Tibial artery (tissue), 4 donors: ENCODE measurements around the gene LIMD2.

Experiments used
- DNase-seq, 2 donors: peaks; one replicate each; pipeline ENCODE4 v3.0.0-alpha.2; 2019
- H3K27ac ChIP-seq, 2 donors: fragments of 200-600 bp; sonication (generic) in 1 of 2; 1 replicate in 1 of 2; 2 replicates in 1 of 2; pipeline ENCODE4 v1.5.1; 2018 to 2019; ENCODE audit warnings: mild to moderate bottlenecking in 1 of 2
- H3K27me3 ChIP-seq, 2 donors: fragments of 200-600 bp; sonication (generic) in 1 of 2; one replicate each; pipeline versions ENCODE4 v1.5.1 to v1.6.0; 2016 to 2019
- H3K36me3 ChIP-seq, 3 donors: fragments of 200-600 bp; sonication (generic) in 2 of 3; one replicate each; pipeline ENCODE4 v1.5.1; 2016 to 2019; ENCODE audit warnings: mild to moderate bottlenecking in 2 of 3
- H3K4me1 ChIP-seq, 4 donors: fragments of 200-600 bp; sonication (generic) in 2 of 4; 1 replicate in 3 of 4; 2 replicates in 1 of 4; pipeline ENCODE4 v1.5.1; 2016 to 2019
- H3K4me3 ChIP-seq, 2 donors: fragments of 200-600 bp; sonication (generic) in 1 of 2; 1 replicate in 1 of 2; 2 replicates in 1 of 2; pipeline ENCODE4 v1.5.1; 2018 to 2019; ENCODE audit warnings: mild to moderate bottlenecking in 2 of 2
- H3K9me3 ChIP-seq, 3 donors: fragments of 200-600 bp; sonication (generic) in 1 of 3; one replicate each; pipeline ENCODE4 v1.5.1; 2016 to 2019
- intact Hi-C: fragments of 100-400 bp; cut with DNase I; formaldehyde crosslinking; loops from one replicate; pipeline ENCODE4 v1.15.0; 2023; ENCODE audit warnings: low total_unique reads
- TF ChIP-seq, protein P1 (sequence below), 2 experiments: fragments of 200-600 bp in 1 of 2; fragments of 450-650 bp in 1 of 2; IDR thresholded peaks; one replicate each; pipeline ENCODE4 v1.5.1; 2017 to 2019; ENCODE audit warnings: antibody characterized with exemption in 2 of 2, mild to moderate bottlenecking in 1 of 2, moderate library complexity in 1 of 2

The LIMD2 gene

DNA sequence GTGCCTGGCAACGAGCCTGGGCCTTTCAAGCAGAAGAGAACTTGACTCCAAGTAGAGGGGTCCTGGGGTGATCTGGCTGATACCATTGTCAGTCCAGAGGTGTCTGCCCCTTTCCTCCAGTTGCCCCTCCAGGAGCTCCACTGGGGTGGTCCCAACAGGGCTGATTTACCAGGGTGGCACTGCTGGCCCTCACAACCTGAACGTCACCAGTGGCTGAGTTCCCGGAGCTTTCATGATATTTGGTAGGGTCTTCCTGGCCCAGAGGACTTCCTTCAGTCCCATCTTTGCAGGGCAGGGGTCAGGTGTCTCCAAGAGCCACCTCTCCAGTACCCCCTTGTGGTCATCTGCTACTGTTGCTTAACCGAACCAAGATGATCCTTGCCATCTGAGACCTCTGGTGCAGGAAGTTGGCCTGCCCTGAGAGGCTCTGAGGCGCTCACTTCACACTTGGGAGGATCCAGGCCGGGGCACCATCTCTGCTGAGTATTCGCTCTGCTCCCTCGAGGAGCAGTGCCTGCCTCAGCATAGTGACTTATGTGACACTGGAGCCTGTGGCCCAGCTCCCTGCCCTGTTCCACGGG is 3.5 kb downstream of the LIMD2 start:
- Histone ChIP-seq H3K4me3 (no peak overlapping the region), H3K4me1 (peaks cover 5 to 33% (median 28%) of the 10 kb centered on the region in 4 donors), H3K9me3 (no peaks in the 10 kb centered on the region), H3K27me3 (no peaks in the 10 kb centered on the region), H3K27ac (no peak overlapping the region), H3K36me3 (peaks cover 26 to 40% (median 33%) of the 10 kb centered on the region in 3 donors)
- DNase-seq = no peak
- TF ChIP-seq, protein P1, sequence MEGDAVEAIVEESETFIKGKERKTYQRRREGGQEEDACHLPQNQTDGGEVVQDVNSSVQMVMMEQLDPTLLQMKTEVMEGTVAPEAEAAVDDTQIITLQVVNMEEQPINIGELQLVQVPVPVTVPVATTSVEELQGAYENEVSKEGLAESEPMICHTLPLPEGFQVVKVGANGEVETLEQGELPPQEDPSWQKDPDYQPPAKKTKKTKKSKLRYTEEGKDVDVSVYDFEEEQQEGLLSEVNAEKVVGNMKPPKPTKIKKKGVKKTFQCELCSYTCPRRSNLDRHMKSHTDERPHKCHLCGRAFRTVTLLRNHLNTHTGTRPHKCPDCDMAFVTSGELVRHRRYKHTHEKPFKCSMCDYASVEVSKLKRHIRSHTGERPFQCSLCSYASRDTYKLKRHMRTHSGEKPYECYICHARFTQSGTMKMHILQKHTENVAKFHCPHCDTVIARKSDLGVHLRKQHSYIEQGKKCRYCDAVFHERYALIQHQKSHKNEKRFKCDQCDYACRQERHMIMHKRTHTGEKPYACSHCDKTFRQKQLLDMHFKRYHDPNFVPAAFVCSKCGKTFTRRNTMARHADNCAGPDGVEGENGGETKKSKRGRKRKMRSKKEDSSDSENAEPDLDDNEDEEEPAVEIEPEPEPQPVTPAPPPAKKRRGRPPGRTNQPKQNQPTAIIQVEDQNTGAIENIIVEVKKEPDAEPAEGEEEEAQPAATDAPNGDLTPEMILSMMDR (IDR thresholded peaks at IDR 0.05) = peak in 1 of 2 experiments; percentile 19
- intact Hi-C loops = no loop called here

DNA sequence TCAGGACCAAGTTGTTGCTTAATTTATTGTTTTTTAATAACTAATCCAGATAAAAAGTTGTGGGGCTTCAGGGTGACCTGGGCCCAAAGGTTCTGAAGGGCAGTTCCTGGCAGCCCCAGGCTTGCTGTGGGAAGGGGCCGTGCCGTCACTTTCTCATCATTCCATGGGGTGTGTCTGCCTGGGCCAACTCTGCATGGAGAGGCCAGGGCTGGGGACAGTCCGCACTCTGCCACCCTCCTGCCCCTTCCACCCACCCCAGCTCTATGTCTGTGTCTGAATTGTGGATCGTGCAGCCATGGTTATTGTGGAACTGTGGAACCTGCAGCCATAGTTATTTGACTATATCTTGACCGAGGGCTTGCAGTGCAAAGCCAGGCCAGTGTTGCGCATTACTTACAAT is 4.0 kb downstream of the LIMD2 start:
- TF ChIP-seq, protein P1 (IDR thresholded peaks at IDR 0.05) = no peak
- Histone ChIP-seq H3K9me3 (no peaks in the 10 kb centered on the region), H3K4me1 (peaks cover 5 to 28% (median 22%) of the 10 kb centered on the region in 4 donors), H3K27ac (no peak overlapping the region), H3K36me3 (peaks cover 32 to 46% (median 39%) of the 10 kb centered on the region in 3 donors), H3K4me3 (no peak overlapping the region), H3K27me3 (no peaks in the 10 kb centered on the region)
- intact Hi-C loops = no loop called here
- no peak for DNase-seq

DNA sequence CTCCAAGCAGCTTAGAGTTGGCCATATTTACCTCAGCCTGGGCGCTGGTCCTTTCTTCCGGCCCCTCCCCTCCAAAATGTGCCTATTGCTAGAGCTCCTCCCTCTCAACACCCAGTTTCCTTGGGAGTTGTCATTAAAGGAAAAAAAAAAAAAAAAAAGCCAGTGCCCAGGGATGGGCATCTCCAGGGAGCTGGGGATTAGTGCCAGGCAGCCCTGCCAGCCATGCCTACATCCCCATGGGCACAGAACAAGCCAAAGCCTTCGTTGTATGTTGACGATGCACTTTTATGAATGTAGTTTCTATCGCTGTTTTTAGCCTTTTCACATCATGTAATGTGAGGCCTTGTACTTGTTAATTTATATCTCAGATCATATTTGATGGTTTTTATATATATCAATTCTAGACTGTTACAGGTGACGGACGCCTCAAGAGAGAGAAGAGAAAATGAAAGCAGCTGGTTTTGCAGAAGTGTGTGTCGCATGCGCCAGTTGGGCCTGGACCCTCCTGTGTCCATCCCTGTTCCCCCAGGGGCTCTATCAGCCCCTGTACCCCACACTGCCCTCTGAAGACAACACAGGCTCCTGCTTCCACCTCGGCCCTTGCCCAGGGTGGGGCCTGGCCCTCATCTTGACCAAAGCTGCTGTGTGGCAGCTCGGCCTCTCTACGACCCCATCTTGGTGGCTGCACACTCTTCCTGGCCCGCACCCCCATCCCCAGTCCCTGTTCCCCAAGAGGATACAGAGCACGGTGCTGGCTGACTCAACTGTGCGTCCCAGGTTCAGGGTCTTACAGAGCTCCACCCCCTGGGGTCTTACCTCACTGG is 4.8 kb downstream of the LIMD2 start:
- Histone ChIP-seq H3K27me3 (no peaks in the 10 kb centered on the region), H3K4me1 (peaks cover 5 to 20% (median 15%) of the 10 kb centered on the region in 4 donors), H3K9me3 (no peaks in the 10 kb centered on the region), H3K27ac (no peak overlapping the region), H3K4me3 (no peak overlapping the region), H3K36me3 (peaks cover 39 to 53% (median 46%) of the 10 kb centered on the region in 3 donors)
- TF ChIP-seq, protein P1 (IDR thresholded peaks at IDR 0.05) = no peak
- DNase-seq = no peak
- intact Hi-C loops = no loop called here

DNA sequence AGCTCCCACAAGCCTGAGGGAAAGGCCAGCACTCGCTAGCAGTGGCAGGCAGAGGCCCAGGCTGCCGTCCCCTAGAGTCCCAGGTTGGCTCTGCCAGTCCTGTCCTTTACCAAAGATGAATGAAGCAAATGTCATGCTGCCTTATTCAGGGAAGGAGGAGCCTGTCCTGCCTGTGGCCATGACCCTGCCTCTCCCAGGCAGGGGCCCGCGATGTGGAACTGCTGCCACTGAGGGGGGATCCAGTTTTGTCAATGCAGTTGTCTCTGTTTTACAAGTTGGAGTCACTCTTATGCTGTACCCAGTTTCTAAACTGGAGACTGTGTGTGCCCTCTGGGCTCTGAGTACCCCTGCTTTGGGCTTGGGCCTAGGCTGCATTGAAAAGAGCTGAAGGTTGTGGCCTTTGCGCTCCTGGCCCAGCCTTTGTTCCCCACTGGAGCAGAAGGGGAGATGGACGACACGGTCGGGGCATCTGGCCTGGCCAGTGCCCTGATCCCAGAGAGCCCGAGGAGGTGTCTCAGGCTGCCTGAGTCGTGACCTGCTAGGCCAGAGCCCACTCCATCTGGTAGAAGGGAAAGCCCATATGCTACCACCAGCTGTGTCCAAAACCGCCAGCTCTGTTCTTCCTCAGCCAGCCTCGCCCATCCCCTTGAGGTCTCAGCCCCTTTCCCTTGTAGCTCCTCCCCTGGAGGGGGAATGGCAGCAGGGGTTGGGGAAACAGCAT is 5.5 kb downstream of the LIMD2 start:
- H3K27ac ChIP-seq = no peak overlapping the region
- H3K9me3 ChIP-seq = no peaks in the 10 kb centered on the region
- peaks cover 5 to 13% (median 9%) of the 10 kb centered on the region in 4 donors for H3K4me1 ChIP-seq
- peaks cover 47 to 61% (median 54%) of the 10 kb centered on the region in 3 donors for H3K36me3 ChIP-seq
- TF ChIP-seq, protein P1 (IDR thresholded peaks at IDR 0.05) = no peak
- no peak for DNase-seq
- intact Hi-C loops = no loop called here
- H3K27me3 ChIP-seq = no peaks in the 10 kb centered on the region
- no peak overlapping the region for H3K4me3 ChIP-seq

DNA sequence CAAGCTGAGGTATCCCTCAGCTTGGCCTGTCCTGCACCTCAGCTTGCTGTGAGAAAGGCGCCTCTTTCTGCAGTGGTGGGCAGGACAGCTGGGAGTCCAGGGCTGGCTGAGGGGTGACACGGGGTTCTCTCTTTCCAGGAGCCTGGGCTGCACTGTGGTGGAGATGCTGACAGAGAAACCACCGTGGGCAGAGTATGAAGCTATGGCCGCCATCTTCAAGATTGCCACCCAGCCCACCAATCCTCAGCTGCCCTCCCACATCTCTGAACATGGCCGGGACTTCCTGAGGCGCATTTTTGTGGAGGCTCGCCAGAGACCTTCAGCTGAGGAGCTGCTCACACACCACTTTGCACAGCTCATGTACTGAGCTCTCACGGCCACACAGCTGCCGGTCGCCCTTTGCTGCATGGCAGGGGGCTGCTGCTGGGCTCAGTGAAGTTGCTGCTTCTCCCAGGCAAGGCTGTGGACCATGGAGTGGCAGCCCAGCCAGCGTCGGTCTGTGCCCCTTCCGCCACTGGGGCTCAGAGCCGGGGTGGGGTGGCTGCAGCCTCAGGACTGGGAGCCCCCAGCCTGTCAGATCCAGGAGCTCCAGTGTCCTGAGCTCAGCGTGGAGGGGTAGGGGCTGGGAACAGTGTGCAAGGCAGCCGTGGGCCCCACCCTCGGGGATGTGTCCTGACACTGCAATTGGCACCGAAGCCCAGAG is 6.4 kb downstream of the LIMD2 start:
- DNase-seq = no peak
- H3K27me3 ChIP-seq = no peaks in the 10 kb centered on the region
- TF ChIP-seq, protein P1 (IDR thresholded peaks at IDR 0.05) = no peak
- intact Hi-C loops = no loop called here
- no peak overlapping the region for H3K4me3 ChIP-seq
- H3K36me3 ChIP-seq = peaks cover 55 to 69% (median 62%) of the 10 kb centered on the region in 3 donors
- no peaks in the 10 kb centered on the region for H3K9me3 ChIP-seq
- H3K27ac ChIP-seq = no peak overlapping the region
- H3K4me1 ChIP-seq = peaks cover 0 to 5% (median 2%) of the 10 kb centered on the region in 4 donors
